ENCODE measurements around the gene MEIS3.

DNA sequence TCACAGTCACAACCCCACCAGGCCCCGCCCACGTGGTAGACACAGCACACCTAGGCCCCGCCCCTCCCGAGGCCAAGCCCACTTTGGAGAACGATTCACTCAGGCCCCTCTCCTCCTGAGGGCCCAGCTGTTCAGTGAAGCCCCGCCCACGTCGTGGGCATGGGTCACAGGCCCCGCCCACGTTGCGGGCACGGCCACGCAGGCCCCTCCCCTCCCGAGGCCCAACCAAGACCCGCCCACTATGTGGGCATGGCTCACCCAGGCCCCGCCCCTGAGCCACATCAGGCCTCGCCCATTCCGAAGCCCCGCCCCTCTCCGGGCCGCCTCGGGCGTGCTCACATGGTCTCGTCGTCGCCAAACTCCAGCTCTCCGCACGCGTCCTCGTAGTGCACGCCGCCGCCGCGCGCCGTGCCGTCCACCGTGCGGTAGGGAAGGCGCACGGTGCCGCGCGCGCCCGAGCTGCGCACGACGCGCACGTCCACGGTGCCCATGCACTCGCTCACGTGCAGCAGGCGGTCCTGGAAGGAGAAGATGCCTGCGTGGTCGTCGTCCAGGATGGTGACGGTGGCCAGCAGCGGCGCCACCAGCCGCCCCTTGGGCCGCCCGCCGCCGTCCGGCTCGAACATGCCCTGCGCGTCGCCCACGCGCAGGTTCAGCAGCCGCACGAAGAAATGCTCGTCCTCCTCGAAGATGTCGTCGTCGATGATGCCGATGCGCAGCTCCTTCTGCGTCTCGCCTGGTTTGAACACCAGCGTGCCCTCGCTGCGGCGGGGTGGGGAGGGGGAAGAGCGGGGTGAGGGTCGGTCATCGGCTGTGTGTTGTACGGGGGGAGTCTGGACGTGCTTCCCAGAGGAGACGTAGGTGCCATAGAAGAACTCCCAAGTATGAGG lies 28.4 kb upstream of the MEIS3 start:
- no peak for TF ChIP-seq CTCF (IDR thresholded peaks at IDR 0.05; ENCODE audit: insufficient read depth, low read length)
- no peak for TF ChIP-seq POLR2AphosphoS5 (IDR thresholded peaks at IDR 0.05; ENCODE audit: low read depth)
- TF ChIP-seq SPI1 (IDR thresholded peaks at IDR 0.05; ENCODE audit: borderline replicate concordance, low read depth), result no peak
- TF ChIP-seq REST (IDR thresholded peaks at IDR 0.05; ENCODE audit: insufficient replicate concordance, low read depth), result no peak

Measured in HL-60 (cell line).